Heart left ventricle (tissue), 16 donors: ENCODE data around the gene SPAG9. TPM values are rescaled to one million over a fixed set of nuclear protein-coding genes. Genes with fewer than 3 reads are reported as not detected.
A peak's percentile ranks its signal among the peaks of the same experiment; 100 is the strongest.

Experiments
- ATAC-seq, 4 donors: fragments of 200-7000 bp; cut with Tn5 transposase; one replicate each; pipeline ENCODE4 v1.9.1; 2020 to 2022; ENCODE audit warnings: moderate library complexity in 4 of 4, mild to moderate bottlenecking in 3 of 4, moderate number of reproducible peaks in 1 of 4
- DNase-seq, 5 donors: peaks; one replicate each; pipeline ENCODE4 v3.0.0-alpha.2; 2020
- H3K27ac ChIP-seq, 12 donors: fragments of 200-600 bp; sonication (generic) in 4 of 12; one replicate each; pipeline versions ENCODE4 v1.5.0 to v1.8.0; 2016 to 2022; ENCODE audit warnings: mild to moderate bottlenecking in 2 of 12
- H3K27me3 ChIP-seq, 9 donors: fragments of 200-600 bp; sonication (generic) in 2 of 9; one replicate each; pipeline versions ENCODE4 v1.5.1 to v1.8.0; 2016 to 2022; ENCODE audit warnings: mild to moderate bottlenecking in 3 of 9
- H3K36me3 ChIP-seq, 9 donors: fragments of 200-600 bp; sonication (generic) in 2 of 9; one replicate each; pipeline versions ENCODE4 v1.5.0 to v1.8.0; 2018 to 2022; ENCODE audit warnings: mild to moderate bottlenecking in 2 of 9
- H3K4me1 ChIP-seq, 12 donors: fragments of 200-600 bp; sonication (generic) in 4 of 12; one replicate each; pipeline versions ENCODE4 v1.5.0 to v1.8.0; 2016 to 2022; ENCODE audit warnings: mild to moderate bottlenecking in 3 of 12
- H3K4me3 ChIP-seq, 12 donors: fragments of 200-600 bp; sonication (generic) in 4 of 12; one replicate each; pipeline versions ENCODE4 v1.5.0 to v1.8.0; 2017 to 2022; ENCODE audit warnings: mild to moderate bottlenecking in 9 of 12, moderate library complexity in 4 of 12
- H3K9me3 ChIP-seq, 12 donors: fragments of 200-600 bp; sonication (generic) in 4 of 12; one replicate each; pipeline versions ENCODE4 v1.5.0 to v1.8.0; 2016 to 2022; ENCODE audit warnings: mild to moderate bottlenecking in 1 of 12
- POLR2A ChIP-seq, 2 donors: fragments of 450-650 bp; IDR thresholded peaks; one replicate each; pipeline ENCODE4 v1.6.1; 2017; ENCODE audit warnings: antibody characterized with exemption in 2 of 2, mild to moderate bottlenecking in 2 of 2, moderate library complexity in 2 of 2
- WGBS, 4 donors: extraction: QIAGEN DNeasy Blood & Tissue Kit in 2 of 4; methylation state at CpG; one replicate each; pipeline versions ENCODE4 v1.1.5 to v1.1.7; 2013 to 2018; 5-methylcytosine and 5-hydroxymethylcytosine counted together
- intact Hi-C, 10 donors: fragments of 100-400 bp; cut with DNase I; formaldehyde crosslinking; loops; one replicate each; pipeline versions ENCODE4 v1.11.1 to v1.14.2; 2022
- polyA plus RNA-seq, 2 donors: library from polyadenylated mRNA; stranded (reverse); fragments of 200-250 nt; gene quantifications; one replicate each; pipeline ENCODE4 v1.2.3, GENCODE V29; 2013
- total RNA-seq, 9 donors: library from RNA; depleted of rRNA in 2 of 9; stranded (reverse); fragments of >200 nt in 2 of 9; fragmentation: NEBNext Ultra II Directional in 3 of 9; extraction: Animal tissue kit (Norgen Biotek cat#: 25700) in 3 of 9; gene quantifications; one replicate each; pipeline versions ENCODE4 v1.1.0 to v1.2.4, GENCODE V29; 2016 to 2023
- TF ChIP-seq, protein P1 (sequence below), 12 donors: fragments of 200-600 bp; sonication (generic) in 4 of 12; IDR thresholded peaks; one replicate each; pipeline versions ENCODE4 v1.5.0 to v1.8.0; 2018 to 2022; ENCODE audit warnings: antibody characterized with exemption in 12 of 12, mild to moderate bottlenecking in 5 of 12
- donor health status: ischemic (EF 13 %, LVEDD 7.1; RV severe dilation, severe dysfunction).
- donor health status: healthy with polysubstance abuse.
- donor health status: DM: no; HTN: yes; CAD: no.
- donor health status: DM: no; HTN: no; CAD: no.
- donor health status: ischemic (EF 25% LVEDD 6.9; RV normal size, moderate dysfunction).
- donor health status: ischemic (EF 25% LVEDD 5.7; RV mildly dilated, moderate dysfunction).
- donor health status: healthy.
- donor health status: DM: yes; HTN: yes; CAD: no.
- donor health status: ischemic (EF 35%, LVEDD 5.7; RV mildly dilated, moderate dysfunction).
- donor health status: nonischemic (EF 11% LVEDD 7.7; RV severe dilation, severe dysfunction).
- donor health status: DM: yes; HTN: yes; CAD: no.
- donor health status: PGD.
- donor health status: ischemic (EF 29% LVEDD 5.4; RV normal size, mild dysfunction).
- donor health status: nonischemic (EF 23%, LVEDD 6.1; RV moderate dilation, normal function).

Gene SPAG9
- total and polyA plus RNA-seq, 11 donors = 15.9 to 65.4 (median 52.9) TPM

DNA sequence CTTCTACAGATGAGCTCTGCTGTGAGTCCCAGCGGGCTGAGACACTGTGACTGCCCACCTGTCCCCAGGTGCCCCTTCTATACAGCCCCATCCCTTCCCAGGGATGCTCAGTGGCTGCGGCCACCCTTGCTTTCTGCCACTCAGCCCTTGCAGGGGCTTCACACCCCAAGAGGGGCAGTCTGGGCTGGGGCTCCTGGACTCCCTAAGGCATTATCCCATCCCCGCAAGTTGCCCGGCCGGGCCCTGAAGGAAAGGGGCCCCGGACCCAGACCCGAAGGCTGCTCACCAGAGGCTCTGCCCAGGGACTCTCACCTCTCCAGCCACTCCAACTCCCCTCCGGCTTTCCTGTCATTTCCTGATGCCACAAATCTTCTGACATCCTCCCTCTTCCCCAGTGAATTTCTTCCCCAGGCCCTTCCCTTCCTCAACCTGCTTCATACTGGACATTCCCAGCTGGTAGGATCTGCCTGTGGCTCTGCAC, 166.0 kb downstream of the SPAG9 start:
- no peak for DNase-seq
- peaks cover 0 to 63% (median 43%) of the 10 kb centered on the region in 12 donors for H3K4me1 ChIP-seq
- ATAC-seq = no peak
- intact Hi-C loops = loop anchor here in 8 of 10 donors (2.0 to 10.0 kb wide), 7 partner anchors 87 to 410 kb away; partner anchors contain the start of genes SPATA20 (in 4 of the 8) and TOB1 (in 1 of the 8)
- peak overlapping the region in 11 of 12 donors; percentile 44 to 78 (median 63) for H3K27ac ChIP-seq
- no peaks in the 10 kb centered on the region for H3K27me3 ChIP-seq
- peaks cover 0 to 9% (median 4%) of the 10 kb centered on the region in 9 donors for H3K36me3 ChIP-seq
- no peaks in the 10 kb centered on the region for H3K9me3 ChIP-seq
- TF ChIP-seq, protein P1, sequence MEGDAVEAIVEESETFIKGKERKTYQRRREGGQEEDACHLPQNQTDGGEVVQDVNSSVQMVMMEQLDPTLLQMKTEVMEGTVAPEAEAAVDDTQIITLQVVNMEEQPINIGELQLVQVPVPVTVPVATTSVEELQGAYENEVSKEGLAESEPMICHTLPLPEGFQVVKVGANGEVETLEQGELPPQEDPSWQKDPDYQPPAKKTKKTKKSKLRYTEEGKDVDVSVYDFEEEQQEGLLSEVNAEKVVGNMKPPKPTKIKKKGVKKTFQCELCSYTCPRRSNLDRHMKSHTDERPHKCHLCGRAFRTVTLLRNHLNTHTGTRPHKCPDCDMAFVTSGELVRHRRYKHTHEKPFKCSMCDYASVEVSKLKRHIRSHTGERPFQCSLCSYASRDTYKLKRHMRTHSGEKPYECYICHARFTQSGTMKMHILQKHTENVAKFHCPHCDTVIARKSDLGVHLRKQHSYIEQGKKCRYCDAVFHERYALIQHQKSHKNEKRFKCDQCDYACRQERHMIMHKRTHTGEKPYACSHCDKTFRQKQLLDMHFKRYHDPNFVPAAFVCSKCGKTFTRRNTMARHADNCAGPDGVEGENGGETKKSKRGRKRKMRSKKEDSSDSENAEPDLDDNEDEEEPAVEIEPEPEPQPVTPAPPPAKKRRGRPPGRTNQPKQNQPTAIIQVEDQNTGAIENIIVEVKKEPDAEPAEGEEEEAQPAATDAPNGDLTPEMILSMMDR (IDR thresholded peaks at IDR 0.05) = no peak
- no peak for TF ChIP-seq POLR2A (IDR thresholded peaks at IDR 0.05)
- peak overlapping the region in 4 of 12 donors; percentile 6 to 11 (median 10) for H3K4me3 ChIP-seq
- WGBS, 4 donors = 60 to 72% (median 68%) methylated on average over 8 of the region's 8 CpGs

DNA sequence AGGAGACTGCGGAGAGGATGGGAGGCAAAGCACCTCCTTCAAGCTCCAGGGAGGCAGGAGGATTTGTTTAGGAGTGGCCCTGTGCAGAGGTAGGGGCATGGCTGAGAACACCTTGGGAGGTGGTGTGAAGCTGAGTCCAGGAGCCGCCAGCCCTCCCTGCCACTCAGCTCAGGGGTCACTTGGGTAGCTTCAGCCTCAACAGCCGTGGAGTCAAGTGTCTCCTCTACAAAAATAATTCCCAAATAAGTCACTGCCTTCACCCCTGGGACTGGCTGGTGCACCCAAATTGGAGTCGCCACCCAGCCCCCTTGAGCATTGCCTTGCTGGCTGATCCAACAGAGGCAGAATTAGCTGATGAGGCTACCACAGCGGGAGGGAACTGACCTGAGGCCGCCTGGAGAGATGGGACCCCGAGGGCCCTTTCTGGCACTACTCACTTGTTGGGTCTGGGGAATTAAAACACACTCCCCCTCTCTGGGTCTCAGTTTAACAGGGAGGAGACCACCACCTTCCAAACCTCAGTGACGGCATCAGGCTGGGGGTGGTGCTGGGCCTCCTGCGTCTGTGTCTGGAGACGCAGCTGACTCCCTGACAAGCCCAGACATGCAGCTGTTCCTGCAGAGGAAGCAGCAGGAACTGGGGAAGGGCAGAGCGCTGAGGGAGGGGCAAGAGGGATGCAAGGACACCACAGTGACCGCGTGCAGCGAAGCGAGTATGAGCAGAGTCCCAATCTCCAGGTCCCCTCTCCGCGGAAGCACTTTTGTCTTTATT, 166.7 kb downstream of the SPAG9 start:
- H3K4me1 ChIP-seq = peaks cover 0 to 69% (median 49%) of the 10 kb centered on the region in 12 donors
- ATAC-seq (peak; percentile 3 to 45 (median 17)), DNase-seq (peak; percentile 63 to 81 (median 74))
- intact Hi-C loops = loop anchor here in 5 of 10 donors (2.0 to 10.0 kb wide), 5 partner anchors 87 to 409 kb away; partner anchors contain the start of genes SPATA20 (in 3 of the 5) and TOB1 (in 1 of the 5)
- H3K4me3 ChIP-seq = peak overlapping the region in 6 of 12 donors; percentile 4 to 11 (median 7)
- H3K9me3 ChIP-seq = no peaks in the 10 kb centered on the region
- no peak for TF ChIP-seq POLR2A (IDR thresholded peaks at IDR 0.05)
- TF ChIP-seq, protein P1 (IDR thresholded peaks at IDR 0.05) = no peak
- H3K36me3 ChIP-seq = peaks cover 0 to 4% (median 0%) of the 10 kb centered on the region in 9 donors
- 47 to 64% (median 62%) methylated on average over 17 of the region's 17 CpGs for WGBS, 4 donors
- H3K27ac ChIP-seq = peak overlapping the region in 11 of 12 donors; percentile 44 to 78 (median 63)
- H3K27me3 ChIP-seq = no peaks in the 10 kb centered on the region

DNA sequence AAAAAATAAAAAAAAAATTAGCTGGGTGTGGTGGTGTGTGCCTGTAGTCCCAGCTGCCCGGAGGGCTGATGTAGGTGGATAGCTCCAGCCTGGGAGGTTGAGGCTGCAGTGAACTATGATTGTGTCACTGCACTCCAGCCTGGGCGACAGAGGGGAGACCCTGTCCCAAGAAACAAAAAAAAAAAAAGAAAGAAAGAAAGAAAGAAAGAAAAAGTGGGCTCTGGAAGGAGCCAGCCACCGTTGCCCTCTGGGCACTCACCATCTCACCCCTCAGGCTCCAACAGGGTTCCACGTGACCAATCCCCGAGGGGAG, 167.2 kb downstream of the SPAG9 start:
- intact Hi-C loops = loop anchor here in 5 of 10 donors (5.0 to 10.0 kb wide), 4 partner anchors 86 to 409 kb away; partner anchors contain the start of genes SPATA20 (in 3 of the 5) and TOB1 (in 1 of the 5)
- no peak for ATAC-seq
- TF ChIP-seq, protein P1 (IDR thresholded peaks at IDR 0.05) = no peak
- no peak for TF ChIP-seq POLR2A (IDR thresholded peaks at IDR 0.05)
- H3K27ac ChIP-seq = peak overlapping the region in 11 of 12 donors; percentile 44 to 78 (median 60)
- no peak for DNase-seq
- H3K4me1 ChIP-seq = peaks cover 0 to 75% (median 54%) of the 10 kb centered on the region in 12 donors
- H3K9me3 ChIP-seq = no peaks in the 10 kb centered on the region
- H3K4me3 ChIP-seq = peak overlapping the region in 1 of 12 donors; percentile 11
- WGBS, 4 donors = 79 to 83% (median 83%) methylated on average over 5 of the region's 5 CpGs
- peaks cover 0 to 2% (median 0%) of the 10 kb centered on the region in 9 donors for H3K36me3 ChIP-seq
- no peaks in the 10 kb centered on the region for H3K27me3 ChIP-seq

DNA sequence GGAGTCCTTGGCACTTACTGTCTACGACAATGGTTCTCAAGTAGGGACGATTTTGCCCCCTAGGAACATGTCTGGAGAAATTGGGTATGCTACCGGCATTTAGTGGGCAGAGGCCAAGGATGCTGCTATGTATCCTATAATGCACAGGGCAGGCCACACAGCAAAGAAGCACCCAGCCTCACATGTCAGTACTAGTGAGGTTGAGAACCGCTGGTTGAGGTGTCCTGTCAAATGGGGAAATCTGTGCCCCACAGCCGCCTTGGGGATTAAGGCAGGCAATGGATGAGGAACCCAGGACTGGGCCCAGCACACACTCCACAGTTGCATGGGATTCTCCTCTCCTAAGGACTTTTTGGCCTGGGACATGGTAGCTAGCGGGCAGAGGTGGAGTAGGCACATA, 167.8 kb downstream of the SPAG9 start:
- Histone ChIP-seq H3K36me3 (no peaks in the 10 kb centered on the region), H3K9me3 (no peaks in the 10 kb centered on the region), H3K4me3 (no peak overlapping the region), H3K27me3 (no peaks in the 10 kb centered on the region), H3K27ac (peak overlapping the region in 1 of 12 donors; percentile 60), H3K4me1 (peaks cover 0 to 81% (median 59%) of the 10 kb centered on the region in 12 donors)
- TF ChIP-seq, protein P1 (IDR thresholded peaks at IDR 0.05) = no peak
- TF ChIP-seq POLR2A (IDR thresholded peaks at IDR 0.05) = no peak
- DNase-seq (no peak), ATAC-seq (no peak)
- 78 to 89% (median 80%) methylated on average over 6 of the region's 6 CpGs for whole genome bisulfite sequencing, 4 donors
- intact Hi-C loops = loop anchor here in 5 of 10 donors (5.0 to 10.0 kb wide), 4 partner anchors 86 to 408 kb away; partner anchors contain the start of genes SPATA20 (in 3 of the 5) and TOB1 (in 1 of the 5)
